HepG2 (cell line): ENCODE data around the gene TKFC. TPM values are rescaled to one million over a fixed set of nuclear protein-coding genes. Genes with fewer than 3 reads are reported as not detected.

Source experiments
- ARNTL ChIP-seq: sonication (generic); formaldehyde crosslinking; IDR thresholded peaks from 2 replicates; pipeline ENCODE4 v1.4.0; 2020; ENCODE audit warnings: mild to moderate bottlenecking, missing genetic modification reagents
- ATF2 ChIP-seq: sonication (generic); formaldehyde crosslinking; IDR thresholded peaks from 2 replicates; pipeline ENCODE4 v1.4.0; 2020; ENCODE audit warnings: missing genetic modification reagents
- CBX2 ChIP-seq, 2 experiments: fragments of 200-600 bp in 1 of 2; sonication (generic); formaldehyde crosslinking in 1 of 2; IDR thresholded peaks; 2 replicates each; pipeline versions ENCODE4 v1.7.0 to v1.8.1; 2018 to 2022; ENCODE audit warnings: low read depth in 2 of 2, low read length in 1 of 2, mild to moderate bottlenecking in 1 of 2, missing genetic modification reagents in 1 of 2
- CCDC6 ChIP-seq: sonication (generic); formaldehyde crosslinking; IDR thresholded peaks from 2 replicates; pipeline ENCODE4 v1.8.1; 2022; ENCODE audit warnings: mild to moderate bottlenecking, missing genetic modification reagents, moderate library complexity
- KLF12 ChIP-seq: sonication (generic); formaldehyde crosslinking; IDR thresholded peaks from 2 replicates; pipeline ENCODE4 v1.4.0; 2020; ENCODE audit warnings: missing genetic modification reagents, borderline replicate concordance
- NFYC ChIP-seq: IDR thresholded peaks from 2 replicates; pipeline ENCODE4 v1.6.1; 2016; ENCODE audit warnings: missing genetic modification reagents, missing compliant biosample characterization
- PBX2 ChIP-seq: IDR thresholded peaks from 2 replicates; pipeline ENCODE4 v1.6.1; 2016; ENCODE audit warnings: control low read depth
- POLR2AphosphoS5 ChIP-seq: IDR thresholded peaks from 2 replicates; pipeline ENCODE4 v1.6.1; 2012; ENCODE audit warnings: low read depth, low read length
- SNAPC2 ChIP-seq: sonication (generic); formaldehyde crosslinking; IDR thresholded peaks from 2 replicates; pipeline ENCODE4 v1.8.1; 2022; ENCODE audit warnings: mild to moderate bottlenecking, missing genetic modification reagents
- SNRNP70 ChIP-seq: fragments of 200-400 bp; formaldehyde crosslinking; IDR thresholded peaks from 2 replicates; pipeline ENCODE4 v1.6.1; 2017; ENCODE audit warnings: mild to moderate bottlenecking, low read depth, low read length, moderate library complexity
- THRA ChIP-seq: sonication (generic); formaldehyde crosslinking; IDR thresholded peaks from 2 replicates; pipeline ENCODE4 v1.4.0; 2020; ENCODE audit warnings: missing genetic modification reagents, borderline replicate concordance
- ZFP36L1 ChIP-seq: sonication (generic); formaldehyde crosslinking; IDR thresholded peaks from 2 replicates; pipeline ENCODE4 v1.8.0; 2022; ENCODE audit warnings: mild to moderate bottlenecking, missing genetic modification reagents, moderate library complexity
- ZNF101 ChIP-seq: sonication (generic); formaldehyde crosslinking; IDR thresholded peaks from 2 replicates; pipeline ENCODE4 v1.4.0; 2020; ENCODE audit warnings: mild to moderate bottlenecking, low read depth, missing genetic modification reagents, borderline replicate concordance
- ZNF224 ChIP-seq: sonication (generic); formaldehyde crosslinking; IDR thresholded peaks from 2 replicates; pipeline ENCODE4 v1.5.0; 2020; ENCODE audit warnings: mild to moderate bottlenecking, missing genetic modification reagents
- ZNF264 ChIP-seq: sonication (generic); formaldehyde crosslinking; IDR thresholded peaks from 2 replicates; pipeline ENCODE4 v1.4.0; 2020; ENCODE audit warnings: missing genetic modification reagents
- ZNF644 ChIP-seq: IDR thresholded peaks from 2 replicates; pipeline ENCODE4 v1.6.1; 2016; ENCODE audit warnings: low read depth
- ZNF709 ChIP-seq: sonication (generic); formaldehyde crosslinking; IDR thresholded peaks from 2 replicates; pipeline ENCODE4 v1.5.0; 2020; ENCODE audit warnings: mild to moderate bottlenecking, missing genetic modification reagents
- polyA plus RNA-seq, 8 experiments: library from polyadenylated mRNA; depleted of rRNA in 3 of 8; stranded (reverse) in 7 of 8; unstranded in 1 of 8; fragments of >200 nt; fragmentation: Illumina TruSeq in 4 of 8; extraction: Trizol in 4 of 8; gene quantifications; 2 replicates each; pipeline versions ENCODE4 v1.2.1 to v1.2.3, GENCODE V29; 2011 to 2016; ENCODE audit warnings: low read depth in 4 of 8, missing spikeins in 1 of 8, mixed read lengths in 1 of 8; ENCODE audit not compliant: insufficient read depth in 1 of 8
- total RNA-seq, 5 experiments: library from RNA; depleted of rRNA; stranded (reverse); fragments of >200 nt; fragmentation: Illumina TruSeq; extraction: Trizol; gene quantifications; 2 replicates each; pipeline ENCODE4 v1.2.3, GENCODE V29; 2016; ENCODE audit warnings: low read depth in 1 of 5
- TF ChIP-seq, protein P1 (sequence below), 2 experiments: sonication (generic) in 1 of 2; formaldehyde crosslinking in 1 of 2; IDR thresholded peaks; 2 replicates each; pipeline versions ENCODE4 v1.4.0 to v1.6.1; 2016 to 2020; ENCODE audit warnings: borderline replicate concordance in 1 of 2, low read depth in 1 of 2, mild to moderate bottlenecking in 1 of 2, missing genetic modification reagents in 1 of 2
- TF ChIP-seq, protein P2 (sequence below): sonication (generic); formaldehyde crosslinking; conservative IDR thresholded peaks from 2 replicates; pipeline ENCODE4 v1.4.0; 2020; ENCODE audit warnings: missing genetic modification reagents

TKFC gene
- total and polyA plus RNA-seq, 2 of the 13 experiments (the other 11 are each of a cell fraction or from before 2014, with no cell fraction given), result 147 to 197 TPM

DNA sequence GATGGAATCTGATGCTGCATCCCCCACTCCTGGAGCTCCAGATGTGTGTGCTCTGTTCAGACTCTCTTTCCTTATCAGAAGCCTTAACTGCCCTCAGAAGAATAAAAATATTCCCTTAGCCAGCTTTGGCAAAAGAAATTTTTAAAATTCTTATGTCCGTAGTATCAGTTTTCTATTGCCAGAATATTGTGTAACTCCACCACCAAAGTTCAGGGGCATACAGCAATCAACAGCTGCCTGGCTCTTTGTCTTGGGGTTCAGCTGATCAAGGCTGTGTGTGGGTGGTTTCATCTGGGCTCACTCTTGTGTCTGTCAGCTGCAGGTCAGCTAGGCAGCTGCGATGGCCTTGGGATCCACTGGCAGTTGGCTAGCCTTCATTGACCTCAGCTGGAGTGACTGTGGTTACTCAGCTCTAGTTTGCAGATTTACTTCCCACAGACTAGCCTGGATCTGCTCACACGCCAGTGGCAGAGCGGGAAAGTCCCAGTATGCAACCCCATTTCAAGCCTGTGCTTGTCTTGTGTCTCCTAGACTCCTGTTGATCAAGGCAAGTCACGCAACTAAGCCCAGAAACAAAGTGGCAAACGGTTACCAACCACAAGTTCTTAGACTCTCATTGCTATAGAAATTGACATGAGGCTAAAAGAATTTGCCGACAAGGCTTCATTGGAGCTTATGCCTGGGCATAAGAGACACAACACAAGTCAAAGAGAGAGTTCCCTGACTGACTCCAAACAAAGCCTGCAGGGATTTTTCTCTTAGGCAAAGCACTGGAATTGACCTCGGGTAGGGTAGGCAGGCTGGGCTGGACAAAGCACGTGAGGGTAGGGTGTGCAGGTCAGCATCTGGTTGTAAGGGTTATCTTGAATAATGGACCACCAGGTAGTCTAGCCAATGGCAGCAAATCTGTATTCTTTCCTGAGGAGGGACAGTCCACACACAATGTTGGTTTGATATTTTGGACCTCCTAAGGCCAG, 36.6 kb downstream of the TKFC start (continued):
- TF ChIP-seq, protein P1, sequence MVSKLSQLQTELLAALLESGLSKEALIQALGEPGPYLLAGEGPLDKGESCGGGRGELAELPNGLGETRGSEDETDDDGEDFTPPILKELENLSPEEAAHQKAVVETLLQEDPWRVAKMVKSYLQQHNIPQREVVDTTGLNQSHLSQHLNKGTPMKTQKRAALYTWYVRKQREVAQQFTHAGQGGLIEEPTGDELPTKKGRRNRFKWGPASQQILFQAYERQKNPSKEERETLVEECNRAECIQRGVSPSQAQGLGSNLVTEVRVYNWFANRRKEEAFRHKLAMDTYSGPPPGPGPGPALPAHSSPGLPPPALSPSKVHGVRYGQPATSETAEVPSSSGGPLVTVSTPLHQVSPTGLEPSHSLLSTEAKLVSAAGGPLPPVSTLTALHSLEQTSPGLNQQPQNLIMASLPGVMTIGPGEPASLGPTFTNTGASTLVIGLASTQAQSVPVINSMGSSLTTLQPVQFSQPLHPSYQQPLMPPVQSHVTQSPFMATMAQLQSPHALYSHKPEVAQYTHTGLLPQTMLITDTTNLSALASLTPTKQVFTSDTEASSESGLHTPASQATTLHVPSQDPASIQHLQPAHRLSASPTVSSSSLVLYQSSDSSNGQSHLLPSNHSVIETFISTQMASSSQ (IDR thresholded peaks at IDR 0.05; ENCODE audit: low read depth), result no peak
- TF ChIP-seq, protein P1 (CRISPR knock-in tag; IDR thresholded peaks at IDR 0.05; ENCODE audit: borderline replicate concordance), result no peak
- no peak for TF ChIP-seq CBX2 (IDR thresholded peaks at IDR 0.05; ENCODE audit: low read depth, low read length)
- TF ChIP-seq CBX2 (CRISPR knock-in tag; IDR thresholded peaks at IDR 0.05; ENCODE audit: low read depth), result no peak
- TF ChIP-seq SNAPC2 (CRISPR knock-in tag), result no peak
- TF ChIP-seq ZFP36L1, result no peak
- no peak for TF ChIP-seq ZNF101 (CRISPR knock-in tag)
- peak; percentile 92 for TF ChIP-seq ZNF644
- TF ChIP-seq POLR2AphosphoS5, result no peak; the same call in 1 of the 2 replicates
- no peak for TF ChIP-seq NFYC
- 0 out of 2 replicates have a peak, but pooled peaks have one; percentile 85 for TF ChIP-seq ZNF224
- peak; percentile 87; the same call in 1 of the 2 replicates for TF ChIP-seq THRA (CRISPR knock-in tag)
- TF ChIP-seq ATF2 (CRISPR knock-in tag), result no peak; the same call in 1 of the 2 replicates
- TF ChIP-seq CCDC6, result no peak
- TF ChIP-seq ARNTL, result no peak; the same call in 1 of the 2 replicates
- no peak for TF ChIP-seq PBX2 (CRISPR knock-in tag)
- TF ChIP-seq ZNF709 (CRISPR knock-in tag), result no peak
- peak; percentile 51; the same call in 1 of the 2 replicates for TF ChIP-seq KLF12 (CRISPR knock-in tag)
- TF ChIP-seq SNRNP70, result no peak
- TF ChIP-seq, protein P2, sequence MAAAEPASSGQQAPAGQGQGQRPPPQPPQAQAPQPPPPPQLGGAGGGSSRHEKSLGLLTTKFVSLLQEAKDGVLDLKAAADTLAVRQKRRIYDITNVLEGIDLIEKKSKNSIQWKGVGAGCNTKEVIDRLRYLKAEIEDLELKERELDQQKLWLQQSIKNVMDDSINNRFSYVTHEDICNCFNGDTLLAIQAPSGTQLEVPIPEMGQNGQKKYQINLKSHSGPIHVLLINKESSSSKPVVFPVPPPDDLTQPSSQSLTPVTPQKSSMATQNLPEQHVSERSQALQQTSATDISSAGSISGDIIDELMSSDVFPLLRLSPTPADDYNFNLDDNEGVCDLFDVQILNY (CRISPR knock-in tag), result no peak
- TF ChIP-seq ZNF264 (CRISPR knock-in tag), result peak; percentile 73; the same call in 1 of the 2 replicates
